Measurements from ENCODE around the gene DACT3.

DNA sequence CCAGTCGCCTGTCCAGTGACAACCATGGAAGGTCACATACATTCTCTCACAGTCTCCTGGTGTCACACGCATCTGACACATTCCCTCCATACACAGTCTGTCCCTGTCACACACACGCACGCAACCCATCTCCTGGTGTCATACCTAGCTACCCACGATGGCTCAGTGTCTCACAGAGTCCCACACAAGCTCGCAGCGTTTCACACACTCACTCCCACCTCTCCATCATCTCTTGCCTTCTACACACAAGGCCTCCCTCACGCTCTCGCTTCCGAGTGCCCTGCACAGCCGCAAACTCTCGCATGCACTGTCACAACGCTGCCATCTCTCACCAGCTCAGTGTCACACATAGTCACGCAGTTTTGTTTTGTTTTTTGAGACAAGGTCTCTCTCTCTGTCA lies 23.8 kb downstream of the DACT3 start:
- TF ChIP-seq POLR2AphosphoS5 (IDR thresholded peaks at IDR 0.05) = no peak
- no peak for TF ChIP-seq CTCF (IDR thresholded peaks at IDR 0.05)
- no peak for TF ChIP-seq POLR2A (IDR thresholded peaks at IDR 0.05)
- TF ChIP-seq EP300 (IDR thresholded peaks at IDR 0.05) = no peak

Measured in upper lobe of left lung (tissue), 4 donors.